HepG2 (cell line): ENCODE measurements around the gene CEP250. TPM values are rescaled to one million over a fixed set of nuclear protein-coding genes. Genes with fewer than 3 reads are reported as not detected.
A peak's percentile ranks its signal among the peaks of the same experiment; 100 is the strongest.

Source experiments
- ATAC-seq: fragments of 200-7000 bp; cut with Tn5 transposase; 3 replicates; pipeline ENCODE4 v1.9.1; 2020; ENCODE audit warnings: mild to moderate bottlenecking, moderate library complexity
- BruUV-seq: library from RNA; stranded (reverse); fragments of 400-500 nt; replicated peaks from 2 replicates; lab custom pipeline; 2021; lab: Mats Ljungman, UMichigan
- CTCF ChIA-PET: fragments of 300-600 bp; formaldehyde crosslinking; extraction: SDS; loops from one replicate; lab custom pipeline; 2021; ENCODE audit warnings: low total read pairs, inconsistent platforms, low intra/inter-chr PET ratio; lab: Yijun Ruan, JAX
- POLR2A ChIA-PET: fragments of 350-600 bp; sonication (Branson Sonifier 250); formaldehyde crosslinking; loops from one replicate; lab custom pipeline; 2020; ENCODE audit warnings: antibody characterized with exemption, inconsistent platforms; lab: Yijun Ruan, JAX
- DNase-seq: peaks from one replicate; pipeline ENCODE4 v3.0.0-alpha.2; 2015; ENCODE audit warnings: low spot score
- FAIRE-seq: peaks from 3 replicates; lab custom pipeline; 2011; peaks lifted over from hg19 to GRCh38; lab: Jason Lieb, UNC
- H2AFZ ChIP-seq: one replicate; pipeline ENCODE4 v1.6.1; 2011; ENCODE audit warnings: low read length, inconsistent platforms
- H3K27ac ChIP-seq: fragments of 300-600 bp; 3 replicates; pipeline ENCODE4 v1.8.0; 2011; ENCODE audit warnings: mixed run types, mild to moderate bottlenecking, mixed read lengths, low read length, inconsistent platforms; ENCODE audit not compliant: insufficient read depth; ENCODE audit errors: extremely low read length
- H3K27me3 ChIP-seq, 2 experiments: fragments of 200-600 bp in 1 of 2; 2 replicates in 1 of 2; 3 replicates in 1 of 2; pipeline versions ENCODE4 v1.6.0 to v1.8.0; 2011; ENCODE audit warnings: low read length in 2 of 2, mild to moderate bottlenecking in 2 of 2, moderate library complexity in 2 of 2, inconsistent platforms in 1 of 2; ENCODE audit not compliant: insufficient read depth in 2 of 2, control insufficient read depth in 1 of 2
- H3K36me3 ChIP-seq, 2 experiments: fragments of 200-600 bp in 1 of 2; replicated peaks in 1 of 2; 2 replicates in 1 of 2; 3 replicates in 1 of 2; pipeline versions ENCODE4 v1.5.1 to v1.8.0; 2011; ENCODE audit warnings: low read length in 2 of 2, inconsistent platforms in 1 of 2; ENCODE audit not compliant: insufficient read depth in 2 of 2, control insufficient read depth in 1 of 2
- H3K4me1 ChIP-seq: 2 replicates; pipeline ENCODE4 v1.5.1; 2012; ENCODE audit warnings: low read length, inconsistent platforms; ENCODE audit not compliant: insufficient read depth
- H3K4me2 ChIP-seq: 2 replicates; pipeline ENCODE4 v1.6.0; 2011; ENCODE audit warnings: low read depth, low read length, inconsistent platforms
- H3K4me3 ChIP-seq, 3 experiments: fragments of 200-600 bp in 1 of 3; sonication (generic), shearing (Covaris generic) in 1 of 3; replicated peaks in 1 of 3; 2 replicates each; pipeline ENCODE4 v1.5.1; 2011 to 2016; ENCODE audit warnings: low read length in 3 of 3, inconsistent platforms in 2 of 3, low read depth in 2 of 3, mild to moderate bottlenecking in 2 of 3, control low read depth in 1 of 3, mixed read lengths in 1 of 3; ENCODE audit not compliant: insufficient read depth in 1 of 3
- H3K79me2 ChIP-seq: one replicate; pipeline ENCODE4 v1.6.1; 2011; ENCODE audit warnings: low read length, inconsistent platforms; ENCODE audit not compliant: insufficient read depth
- H3K9ac ChIP-seq: 2 replicates; pipeline ENCODE4 v1.6.0; 2011; ENCODE audit warnings: mild to moderate bottlenecking, low read depth, low read length, inconsistent platforms; ENCODE audit not compliant: insufficient read depth
- H3K9me3 ChIP-seq: 2 replicates; pipeline ENCODE4 v1.5.1; 2012; ENCODE audit warnings: mild to moderate bottlenecking, low read length
- H4K20me1 ChIP-seq: 2 replicates; pipeline ENCODE4 v1.6.0; 2011; ENCODE audit warnings: inconsistent platforms, mild to moderate bottlenecking, low read length, moderate library complexity; ENCODE audit not compliant: insufficient read depth
- AGO2 ChIP-seq: fragments of 200-400 bp; formaldehyde crosslinking; optimal IDR thresholded peaks from 2 replicates; pipeline ENCODE3; 2017; ENCODE audit warnings: mild to moderate bottlenecking, low read depth, low read length, moderate library complexity
- ZNF121 ChIP-seq: sonication (generic); formaldehyde crosslinking; IDR thresholded peaks from 2 replicates; pipeline ENCODE4 v1.5.0; 2020; ENCODE audit warnings: mild to moderate bottlenecking, missing genetic modification reagents
- ZNF280B ChIP-seq: sonication (generic); formaldehyde crosslinking; IDR thresholded peaks from 2 replicates; pipeline ENCODE4 v1.5.0; 2020; ENCODE audit warnings: missing genetic modification reagents, mild to moderate bottlenecking, borderline replicate concordance
- ZNF589 ChIP-seq: sonication (generic); formaldehyde crosslinking; conservative IDR thresholded peaks from 2 replicates; pipeline ENCODE4 v1.8.0; 2022; ENCODE audit warnings: mild to moderate bottlenecking, moderate library complexity, missing genetic modification reagents
- ZNF776 ChIP-seq: sonication (generic); formaldehyde crosslinking; IDR thresholded peaks from 2 replicates; pipeline ENCODE4 v1.4.0; 2020; ENCODE audit warnings: mild to moderate bottlenecking, missing genetic modification reagents
- WGBS: methylation state at CpG from one replicate; pipeline ENCODE4 v1.1.6; 2017; ENCODE audit warnings: low lambda C conversion rate; 5-methylcytosine and 5-hydroxymethylcytosine counted together
- in situ Hi-C: cut with HindIII; loops from 2 replicates; pipeline ENCODE4 v1.10.0; 2017; ENCODE audit warnings: low pct_unique_long_range_greater_than_20kb; ENCODE audit not compliant: extremely low pct_ligation_motif_present
- intact Hi-C: fragments of 100-400 bp; cut with micrococcal nuclease; formaldehyde crosslinking; loops from one replicate; pipeline ENCODE4 v1.10.0; 2022; ENCODE audit not compliant: unreplicated experiment
- polyA plus RNA-seq, 8 experiments: library from polyadenylated mRNA; depleted of rRNA in 3 of 8; stranded (reverse) in 7 of 8; unstranded in 1 of 8; fragments of >200 nt; fragmentation: Illumina TruSeq in 4 of 8; extraction: Trizol in 4 of 8; gene quantifications; 2 replicates each; pipeline versions ENCODE4 v1.2.1 to v1.2.3, GENCODE V29; 2011 to 2016; ENCODE audit warnings: low read depth in 4 of 8, missing spikeins in 1 of 8, mixed read lengths in 1 of 8; ENCODE audit not compliant: insufficient read depth in 1 of 8
- total RNA-seq, 5 experiments: library from RNA; depleted of rRNA; stranded (reverse); fragments of >200 nt; fragmentation: Illumina TruSeq; extraction: Trizol; gene quantifications; 2 replicates each; pipeline ENCODE4 v1.2.3, GENCODE V29; 2016; ENCODE audit warnings: low read depth in 1 of 5

Gene CEP250
- total and polyA plus RNA-seq, 2 of the 13 experiments (the other 11 are each of a cell fraction or from before 2014, with no cell fraction given) = 28.8 to 55.3 TPM

- FAIRE-seq (no peak), DNase-seq (no peak), ATAC-seq (no peak)
- H3K4me2 ChIP-seq = no peak overlapping the region
- no TSS peak for BruUV-seq
- no peaks in the 10 kb centered on the region for H3K79me2 ChIP-seq
- WGBS = 86% methylated on average over 18 of the region's 18 CpGs
- H3K27ac ChIP-seq = no peak overlapping the region
- TF ChIP-seq AGO2 = peak; percentile 60
- no peak for TF ChIP-seq ZNF121 (CRISPR knock-in tag)
- no peak overlapping the region for H3K4me3 ChIP-seq
- POLR2A ChIA-PET = interaction anchor here (0.8 to 1.6 kb wide), 3 partner anchors 56 to 76 kb away, joined by 3 to 4 read pairs (median 4); partner anchors contain the start of gene SPAG4
- no peaks in the 10 kb centered on the region for H4K20me1 ChIP-seq
- CTCF ChIA-PET = no interaction called here
- no peaks in the 10 kb centered on the region for H3K9me3 ChIP-seq
- no peak overlapping the region for H2AFZ ChIP-seq
- peaks cover 9% of the 10 kb centered on the region; the same call in 1 of the 2 replicates for H3K4me1 ChIP-seq
- intact Hi-C loops = no loop called here
- peaks cover 18 to 36% of the 10 kb centered on the region in 2 experiments for H3K36me3 ChIP-seq
- no peaks in the 10 kb centered on the region for H3K27me3 ChIP-seq
- in situ Hi-C loops = no loop called here
- H3K9ac ChIP-seq = no peak overlapping the region
These were observed 104.7 kb downstream of the CEP250 start for GRCh38 chr20:35560105-35560511.

DNA sequence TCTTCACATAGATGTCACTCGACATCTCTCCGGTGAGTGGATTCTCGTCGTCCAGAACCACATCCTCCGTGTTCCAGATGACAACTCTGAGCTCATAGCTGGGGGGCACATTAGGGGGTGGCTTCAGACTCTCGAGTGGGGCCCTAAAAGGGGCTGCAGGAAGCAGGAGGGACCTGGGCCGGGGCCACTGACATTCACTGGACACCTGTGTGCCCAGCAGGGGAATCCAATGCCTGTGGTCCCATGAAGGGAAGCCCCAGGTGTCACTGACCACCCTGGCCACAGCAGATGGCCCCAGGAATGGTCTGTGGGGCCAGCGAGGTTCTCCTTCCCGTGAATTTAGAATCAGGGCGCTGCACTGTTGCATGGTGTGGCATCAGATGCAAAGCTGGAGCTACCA lies 105.1 kb downstream of the CEP250 start:
- Histone ChIP-seq H3K27ac (no peak overlapping the region), H3K27me3 (no peaks in the 10 kb centered on the region), H3K9me3 (no peaks in the 10 kb centered on the region), H3K79me2 (no peaks in the 10 kb centered on the region), H3K36me3 (peaks cover 15 to 32% of the 10 kb centered on the region in 2 experiments), H3K4me2 (no peak overlapping the region), H2AFZ (no peak overlapping the region), H3K4me1 (peaks cover 9% of the 10 kb centered on the region; the same call in 1 of the 2 replicates), H3K9ac (no peak overlapping the region), H3K4me3 (no peak overlapping the region), H4K20me1 (no peaks in the 10 kb centered on the region)
- DNase-seq = no peak
- WGBS = 79% methylated on average over 10 of the region's 10 CpGs
- POLR2A ChIA-PET = interaction anchor here (0.8 to 1.6 kb wide), 3 partner anchors 55 to 75 kb away, joined by 3 to 4 read pairs (median 4); partner anchors contain the start of gene SPAG4
- intact Hi-C loops (no loop called here), in situ Hi-C loops (no loop called here)
- BruUV-seq = no TSS peak
- FAIRE-seq = no peak
- 0 out of 2 replicates have a peak, but pooled peaks have one; percentile 45 for TF ChIP-seq ZNF280B
- TF ChIP-seq ZNF589 (CRISPR knock-in tag) = no peak
- TF ChIP-seq ZNF776 (CRISPR knock-in tag) = 0 out of 2 replicates have a peak, but pooled peaks have one; percentile 13
- CTCF ChIA-PET = interaction anchor here (1.3 kb wide), 1 partner anchor 323 kb away, joined by 6 read pairs; no protein-coding TSS in a partner anchor
- no peak for ATAC-seq
